HG02870 (cell line): ENCODE measurements around the gene DTX2.
"Not testable (repeated sequence)": the region's sequence is repeated elsewhere in the genome, so short reads cannot be mapped to it uniquely, and the experiment has no call there.

ENCODE experiments used
- ATAC-seq: cut with Tn5 transposase; IDR thresholded peaks from one replicate; pipeline ENCODE4 v1.9.1; 2021; ENCODE audit warnings: mild to moderate bottlenecking, moderate library complexity; ENCODE audit not compliant: unreplicated experiment

DTX2 gene

GRCh38 chr7:76461464-76462101 lies at the start of gene DTX2:
DTX2 (plus strand) TSS chr7:76461709; CDS start chr7:76480510, 18,801 bp downstream.
- peak; percentile 96 for ATAC-seq

DNA sequence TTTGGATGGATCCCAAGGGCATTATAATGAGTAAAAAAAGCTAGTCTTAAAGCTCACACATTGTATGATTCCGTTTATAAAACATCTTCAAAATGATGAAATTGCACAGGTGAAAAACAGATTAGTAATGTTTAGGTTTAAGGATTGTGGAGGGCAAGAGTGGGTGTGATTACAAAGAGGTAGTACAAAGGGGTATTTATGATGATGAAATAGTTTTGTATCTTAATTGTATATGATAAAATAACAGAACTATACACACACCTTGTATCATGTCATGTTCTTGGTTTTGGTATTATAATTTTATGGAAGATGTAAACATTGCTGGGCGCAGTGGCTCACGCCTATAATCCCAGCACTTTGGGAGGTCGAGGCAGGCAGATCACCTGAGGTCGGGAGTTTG lies 49.3 kb upstream of the DTX2 start:
- no peak for ATAC-seq

GRCh38 chr7:76417654-76418310 lies 43.7 kb upstream of the DTX2 start:
- ATAC-seq: not testable (repeated sequence)

DNA sequence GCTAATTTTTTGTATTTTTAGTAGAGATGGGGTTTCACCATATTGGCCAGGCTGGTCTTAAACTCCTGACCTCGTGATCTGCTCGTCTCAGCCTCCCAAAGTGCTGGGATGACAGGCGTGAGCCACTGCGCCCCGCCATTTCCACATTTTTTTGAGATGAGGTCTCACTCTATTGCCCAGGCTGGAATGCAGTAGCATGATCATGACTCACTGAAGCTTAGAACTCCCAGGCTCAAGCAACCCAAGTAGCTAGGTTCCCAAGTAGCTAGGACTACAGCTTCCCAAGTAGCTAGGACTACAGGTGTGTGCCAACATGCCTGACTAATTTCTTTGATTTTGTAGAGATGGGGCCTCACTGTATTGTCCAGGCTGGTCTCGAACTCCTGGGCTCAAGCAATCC lies 40.4 kb upstream of the DTX2 start:
- not testable (repeated sequence) for ATAC-seq

- ATAC-seq: no peak
Observed at GRCh38 chr7:76423666-76424412, 37.7 kb upstream of the DTX2 start.

GRCh38 chr7:76424413-76425111 lies 36.9 kb upstream of the DTX2 start, which contains the start of gene ZP3:
ZP3 (plus strand) TSS chr7:76424950; CDS start chr7:76424965, 15 bp downstream.
- ATAC-seq: peak; percentile 88

DNA sequence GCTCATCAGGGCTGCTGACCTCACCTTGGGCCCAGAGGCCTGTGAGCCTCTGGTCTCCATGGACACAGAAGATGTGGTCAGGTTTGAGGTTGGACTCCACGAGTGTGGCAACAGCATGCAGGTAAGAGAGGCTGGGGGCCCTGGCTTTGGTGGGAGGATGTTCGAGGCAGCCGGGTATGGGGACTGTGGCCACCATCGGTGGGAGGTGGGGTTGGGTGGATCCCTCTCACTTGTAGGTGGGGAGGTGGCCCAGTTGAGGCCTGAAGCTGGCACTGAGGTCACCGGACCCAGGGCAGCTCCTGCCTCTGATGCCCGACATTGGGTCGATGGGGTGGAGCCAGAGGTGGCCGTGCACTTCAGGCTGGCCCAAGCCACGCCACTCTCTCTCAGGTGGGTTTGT lies 36.4 kb upstream of the DTX2 start:
- no peak for ATAC-seq

DNA sequence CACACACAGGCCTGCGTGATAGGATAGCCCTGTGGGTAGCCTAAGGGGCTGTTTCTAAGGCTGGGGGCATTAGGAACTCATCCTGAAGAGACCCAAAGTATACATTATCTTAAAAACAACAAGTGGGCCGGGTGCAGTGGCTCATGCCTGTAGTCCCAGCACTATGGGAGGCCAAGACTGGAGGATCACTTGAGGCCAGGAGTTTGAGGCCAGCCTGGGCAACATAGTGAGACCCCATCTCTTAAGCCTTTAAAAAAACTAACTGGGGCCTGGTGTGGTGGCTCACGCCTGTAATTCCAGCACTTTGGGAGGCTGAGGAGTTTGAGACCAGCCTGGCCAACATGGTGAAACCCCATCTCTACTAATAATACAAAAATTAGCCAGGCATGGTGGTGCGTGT lies 36.0 kb upstream of the DTX2 start:
- not testable (repeated sequence) for ATAC-seq

DNA sequence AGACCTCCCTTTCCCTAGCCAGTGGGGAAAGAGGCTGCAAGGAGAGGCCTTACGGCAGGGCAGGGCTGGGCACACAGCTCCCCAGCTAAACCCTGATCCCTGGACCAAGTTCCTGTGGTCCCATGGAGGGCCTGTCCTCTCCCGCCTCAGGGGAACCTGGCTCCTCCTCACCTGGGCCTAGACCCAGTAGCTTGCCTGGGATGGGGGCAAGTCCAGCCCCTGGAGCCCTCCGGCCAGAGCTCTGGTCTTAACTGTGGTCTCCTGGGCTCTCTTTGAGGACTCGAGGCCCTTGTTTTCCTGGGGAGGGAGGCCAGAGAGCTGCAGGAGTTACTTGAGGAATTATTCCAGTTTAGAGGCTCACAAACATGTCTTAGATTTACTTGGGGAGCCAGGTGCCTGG lies 35.3 kb upstream of the DTX2 start:
- no peak for ATAC-seq

DNA sequence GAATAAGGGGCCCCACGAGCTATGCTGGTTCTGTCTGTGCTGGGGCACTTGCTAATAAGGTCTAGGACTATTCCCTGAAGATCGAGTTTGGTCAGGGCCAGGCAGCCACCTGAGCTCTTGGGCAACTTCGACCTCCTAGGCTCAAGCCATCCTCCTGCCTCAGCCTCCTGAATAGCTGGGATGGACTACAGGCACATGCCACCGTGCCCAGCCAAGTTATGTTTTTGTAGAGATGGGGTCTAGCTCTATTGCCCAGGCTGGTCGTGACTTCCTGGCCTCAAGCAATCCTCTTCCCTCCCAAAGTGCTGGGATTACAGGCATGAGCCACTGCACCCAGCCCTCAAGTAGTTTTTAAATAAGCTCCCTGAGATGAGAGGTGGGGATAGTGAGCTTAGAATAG lies 33.9 kb upstream of the DTX2 start:
- ATAC-seq: no peak

DNA sequence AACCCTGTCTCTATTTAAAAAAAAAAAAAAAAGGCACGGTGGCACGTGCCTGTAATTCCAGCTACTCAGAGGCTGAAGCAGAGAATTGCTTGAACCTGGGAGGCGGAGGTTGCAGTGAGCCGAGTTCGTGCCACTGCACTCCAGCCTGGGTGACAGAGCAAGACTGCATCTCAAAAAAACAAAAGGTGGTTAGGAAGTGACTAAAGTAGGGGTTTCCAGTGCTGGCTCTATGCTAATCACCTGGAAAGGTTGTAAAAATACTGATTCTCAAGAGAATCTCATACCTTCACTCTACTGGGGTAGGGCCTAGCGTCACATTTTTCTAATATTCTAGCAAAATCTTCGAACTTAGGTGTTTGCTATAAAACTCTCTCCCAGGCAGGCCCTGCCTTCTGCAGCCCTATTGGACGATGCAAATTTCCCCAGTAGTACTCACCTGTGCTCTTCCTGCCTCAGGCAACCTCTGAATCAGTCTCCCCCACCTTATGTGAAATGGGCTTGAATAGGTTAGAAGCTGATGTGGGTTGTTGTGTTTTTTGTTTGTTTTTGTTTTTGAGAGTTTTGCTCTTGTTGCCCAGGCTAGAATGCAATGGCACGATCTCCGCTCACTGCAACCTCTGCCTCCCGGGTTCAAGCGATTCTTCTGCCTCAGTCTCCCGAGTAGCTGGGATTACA lies 33.2 kb upstream of the DTX2 start:
- ATAC-seq: no peak

GRCh38 chr7:76428868-76429805 lies 32.4 kb upstream of the DTX2 start:
- no peak for ATAC-seq

- ATAC-seq: no peak
Observed at GRCh38 chr7:76430211-76430610, 31.3 kb upstream of the DTX2 start.

DNA sequence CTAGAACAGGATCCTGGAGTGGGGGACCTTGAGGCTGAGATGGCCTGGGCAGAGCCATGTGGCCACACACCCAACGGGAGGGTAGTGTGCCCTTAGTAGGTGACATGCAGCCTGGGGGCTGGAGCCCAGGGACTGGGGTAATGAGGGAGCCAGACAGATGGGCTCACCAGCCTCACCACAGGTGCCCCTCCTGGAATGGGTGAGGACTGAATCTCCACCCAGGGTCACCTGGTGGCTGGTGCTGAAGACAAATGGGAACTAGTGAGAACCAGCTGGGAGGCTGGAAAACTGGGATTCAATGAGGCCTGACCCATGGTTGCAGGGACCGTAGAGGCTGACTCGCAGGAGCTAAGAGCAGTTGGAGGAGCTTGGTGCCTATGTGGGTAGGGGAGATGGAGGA lies 30.7 kb upstream of the DTX2 start:
- no peak for ATAC-seq

DNA sequence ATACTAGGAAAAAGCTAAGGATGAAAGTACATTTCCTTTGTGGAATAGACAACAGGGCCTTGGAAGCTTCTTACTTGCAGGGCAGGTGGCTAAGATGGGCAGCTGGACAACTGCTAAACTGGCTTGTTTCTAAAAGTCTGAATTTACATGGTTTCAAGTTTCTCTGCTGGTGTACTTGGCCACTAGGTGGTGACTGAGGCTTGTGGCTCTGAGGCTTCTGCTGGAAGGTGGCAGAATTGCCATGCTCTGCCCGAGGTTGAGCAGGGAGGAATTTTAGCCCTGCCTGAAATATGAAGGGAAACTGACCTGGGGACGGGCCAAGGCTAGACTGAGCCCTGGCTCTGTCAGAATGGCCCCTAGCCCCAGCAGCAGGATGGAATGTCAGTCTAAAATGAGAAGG lies 23.6 kb upstream of the DTX2 start:
- ATAC-seq: peak; percentile 51

- not testable (repeated sequence) for ATAC-seq
Observed at GRCh38 chr7:76439120-76439888, 22.2 kb upstream of the DTX2 start.

- ATAC-seq: not testable (repeated sequence)
Observed at GRCh38 chr7:76440404-76440803, 21.1 kb upstream of the DTX2 start.

DNA sequence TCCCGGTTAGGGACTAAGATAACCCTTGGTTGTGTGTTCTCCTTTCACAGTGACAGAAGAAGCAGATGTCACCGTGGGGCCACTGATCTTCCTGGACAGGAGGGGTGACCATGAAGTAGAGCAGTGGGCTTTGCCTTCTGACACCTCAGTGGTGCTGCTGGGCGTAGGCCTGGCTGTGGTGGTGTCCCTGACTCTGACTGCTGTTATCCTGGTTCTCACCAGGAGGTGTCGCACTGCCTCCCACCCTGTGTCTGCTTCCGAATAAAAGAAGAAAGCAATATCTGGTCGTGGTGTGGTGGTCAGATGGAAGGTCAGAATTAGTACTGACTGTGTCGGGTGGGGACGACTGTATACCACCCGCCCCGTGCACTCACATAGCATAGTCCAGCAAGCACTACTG lies 19.7 kb upstream of the DTX2 start:
- not testable (repeated sequence) for ATAC-seq
